ENCODE measurements around the gene ARHGAP18.

ARHGAP18 gene

GRCh38 chr6:129697788-129698187 lies 12.2 kb downstream of the ARHGAP18 start:
- no peak for DNase-seq (ENCODE audit: extremely low spot score)
- CTCF ChIA-PET, result no interaction called here
- POLR2A ChIA-PET, result no interaction called here
- TF ChIP-seq HDGF (IDR thresholded peaks at IDR 0.05; ENCODE audit: borderline replicate concordance) (no peak), TARDBP (IDR thresholded peaks at IDR 0.05) (no peak), FOXM1 (IDR thresholded peaks at IDR 0.05; ENCODE audit: borderline replicate concordance) (no peak), SUZ12 (IDR thresholded peaks at IDR 0.05) (no peak), FOXK2 (IDR thresholded peaks at IDR 0.05) (no peak), NFRKB (IDR thresholded peaks at IDR 0.05) (no peak), ELF4 (IDR thresholded peaks at IDR 0.05) (no peak), PKNOX1 (IDR thresholded peaks at IDR 0.05) (no peak), FOXA1 (IDR thresholded peaks at IDR 0.05) (no peak), BHLHE40 (IDR thresholded peaks at IDR 0.05; ENCODE audit: borderline replicate concordance) (no peak)

- TF ChIP-seq TARDBP (IDR thresholded peaks at IDR 0.05), result no peak
- TF ChIP-seq ELF4 (IDR thresholded peaks at IDR 0.05), result no peak
- TF ChIP-seq ARNT (IDR thresholded peaks at IDR 0.05), result no peak
- no peak for TF ChIP-seq NFRKB (IDR thresholded peaks at IDR 0.05)
- no peak for TF ChIP-seq FOXM1 (IDR thresholded peaks at IDR 0.05; ENCODE audit: borderline replicate concordance)
- no peak for TF ChIP-seq CTBP1 (IDR thresholded peaks at IDR 0.05; ENCODE audit: borderline replicate concordance)
- TF ChIP-seq HDGF (IDR thresholded peaks at IDR 0.05; ENCODE audit: borderline replicate concordance), result no peak
- no peak for TF ChIP-seq BHLHE40 (IDR thresholded peaks at IDR 0.05; ENCODE audit: borderline replicate concordance)
- no peak for DNase-seq (ENCODE audit: extremely low spot score)
- ChIA-PET CTCF (no interaction called here), POLR2A (no interaction called here)
Measured at GRCh38 chr6:129696843-129697242, 13.1 kb downstream of the ARHGAP18 start.

- CTCF ChIA-PET, result interaction anchor here (1.3 kb wide), 1 partner anchor 98 kb away, joined by 5 read pairs; no protein-coding TSS in a partner anchor
- POLR2A ChIA-PET, result no interaction called here
- no peak for DNase-seq (ENCODE audit: extremely low spot score)
- TF ChIP-seq CTBP1 (IDR thresholded peaks at IDR 0.05; ENCODE audit: borderline replicate concordance) (no peak), L3MBTL2 (conservative IDR thresholded peaks at IDR 0.05) (no peak), ELF4 (IDR thresholded peaks at IDR 0.05) (no peak), ZNF384 (IDR thresholded peaks at IDR 0.05) (no peak), NFRKB (IDR thresholded peaks at IDR 0.05) (no peak), ARNT (IDR thresholded peaks at IDR 0.05) (no peak), TARDBP (IDR thresholded peaks at IDR 0.05) (no peak), FOXM1 (IDR thresholded peaks at IDR 0.05; ENCODE audit: borderline replicate concordance) (no peak)
Measured at GRCh38 chr6:129696028-129696418, 14.0 kb downstream of the ARHGAP18 start.

- TF ChIP-seq TARDBP (IDR thresholded peaks at IDR 0.05), result no peak
- TF ChIP-seq L3MBTL2 (conservative IDR thresholded peaks at IDR 0.05), result no peak
- TF ChIP-seq SP1 (IDR thresholded peaks at IDR 0.05), result no peak
- no peak for TF ChIP-seq HDGF (IDR thresholded peaks at IDR 0.05; ENCODE audit: borderline replicate concordance)
- no peak for TF ChIP-seq BHLHE40 (IDR thresholded peaks at IDR 0.05; ENCODE audit: borderline replicate concordance)
- TF ChIP-seq LEF1 (IDR thresholded peaks at IDR 0.05; ENCODE audit: borderline replicate concordance), result no peak
- TF ChIP-seq FOXA1 (IDR thresholded peaks at IDR 0.05), result no peak
- no peak for TF ChIP-seq ZNF384 (IDR thresholded peaks at IDR 0.05)
- TF ChIP-seq ARNT (IDR thresholded peaks at IDR 0.05), result no peak
- TF ChIP-seq FOXM1 (IDR thresholded peaks at IDR 0.05; ENCODE audit: borderline replicate concordance), result no peak
- TF ChIP-seq CTBP1 (IDR thresholded peaks at IDR 0.05; ENCODE audit: borderline replicate concordance), result no peak
- no peak for TF ChIP-seq SUZ12 (IDR thresholded peaks at IDR 0.05)
- no peak for TF ChIP-seq ELF4 (IDR thresholded peaks at IDR 0.05)
- no peak for TF ChIP-seq PKNOX1 (IDR thresholded peaks at IDR 0.05)
- TF ChIP-seq FOXK2 (IDR thresholded peaks at IDR 0.05), result no peak
- TF ChIP-seq NFRKB (IDR thresholded peaks at IDR 0.05), result no peak
- CTCF ChIA-PET, result interaction anchor here (1.3 kb wide), 1 partner anchor 98 kb away, joined by 5 read pairs; no protein-coding TSS in a partner anchor
- POLR2A ChIA-PET, result no interaction called here
- no peak for DNase-seq (ENCODE audit: extremely low spot score)
Measured at GRCh38 chr6:129695373-129696027, 14.5 kb downstream of the ARHGAP18 start.

- POLR2A ChIA-PET, result interaction anchor here (1.2 kb wide), 1 partner anchor 16 kb away, joined by 3 read pairs; the partner anchor contains the start of gene ARHGAP18
- DNase-seq (ENCODE audit: extremely low spot score), result no peak
- CTCF ChIA-PET, result no interaction called here
Measured at GRCh38 chr6:129694036-129694435, 15.9 kb downstream of the ARHGAP18 start.

More at GRCh38 chr6:129694036-129694435, 15.9 kb downstream of the ARHGAP18 start:
- no peak for TF ChIP-seq BHLHE40 (IDR thresholded peaks at IDR 0.05; ENCODE audit: borderline replicate concordance)
- no peak for TF ChIP-seq NFRKB (IDR thresholded peaks at IDR 0.05)
- TF ChIP-seq TARDBP (IDR thresholded peaks at IDR 0.05), result no peak
- TF ChIP-seq PKNOX1 (IDR thresholded peaks at IDR 0.05), result no peak
- no peak for TF ChIP-seq FOXK2 (IDR thresholded peaks at IDR 0.05)
- TF ChIP-seq SP1 (IDR thresholded peaks at IDR 0.05), result no peak
- TF ChIP-seq CTBP1 (IDR thresholded peaks at IDR 0.05; ENCODE audit: borderline replicate concordance), result no peak
- no peak for TF ChIP-seq ARNT (IDR thresholded peaks at IDR 0.05)
- no peak for TF ChIP-seq SUZ12 (IDR thresholded peaks at IDR 0.05)
- TF ChIP-seq L3MBTL2 (conservative IDR thresholded peaks at IDR 0.05), result no peak
